Measurements from ENCODE around the gene TUBB6.

The TUBB6 gene

GRCh38 chr18:12283256-12283655, 24.8 kb upstream of the TUBB6 start:
- no peak for TF ChIP-seq CTCF (IDR thresholded peaks at IDR 0.05; ENCODE audit: low read depth, low read length, missing control alignments)
- no peak overlapping the region for H3K4me3 ChIP-seq (ENCODE audit: low read depth, low read length)
- DNase-seq (ENCODE audit: low read depth): no peak

- TF ChIP-seq CTCF (IDR thresholded peaks at IDR 0.05; ENCODE audit: low read depth, low read length, missing control alignments): no peak
- no peak overlapping the region for H3K4me3 ChIP-seq (ENCODE audit: low read depth, low read length)
- no peak for DNase-seq (ENCODE audit: low read depth)
Observed at GRCh38 chr18:12283666-12284065, 24.4 kb upstream of the TUBB6 start.

GRCh38 chr18:12287131-12287681, 20.8 kb upstream of the TUBB6 start:
- no peak overlapping the region for H3K4me3 ChIP-seq (ENCODE audit: low read depth, low read length)
- no peak for TF ChIP-seq CTCF (IDR thresholded peaks at IDR 0.05; ENCODE audit: low read depth, low read length, missing control alignments)
- DNase-seq (ENCODE audit: low read depth): no peak

GRCh38 chr18:12287684-12288402, 20.2 kb upstream of the TUBB6 start:
- no peak for DNase-seq (ENCODE audit: low read depth)
- H3K4me3 ChIP-seq (ENCODE audit: low read depth, low read length): no peak overlapping the region

GRCh38 chr18:12288403-12288755, 19.7 kb upstream of the TUBB6 start:
- no peak for DNase-seq (ENCODE audit: low read depth)
- TF ChIP-seq CTCF (IDR thresholded peaks at IDR 0.05; ENCODE audit: low read depth, low read length, missing control alignments): no peak
- H3K4me3 ChIP-seq (ENCODE audit: low read depth, low read length): no peak overlapping the region

More at GRCh38 chr18:12287684-12288402, 20.2 kb upstream of the TUBB6 start:
- no peak for TF ChIP-seq CTCF (IDR thresholded peaks at IDR 0.05; ENCODE audit: low read depth, low read length, missing control alignments)

GRCh38 chr18:12290086-12290485, 18.0 kb upstream of the TUBB6 start:
- no peak for DNase-seq (ENCODE audit: low read depth)
- no peak overlapping the region for H3K4me3 ChIP-seq (ENCODE audit: low read depth, low read length)
- TF ChIP-seq CTCF (IDR thresholded peaks at IDR 0.05; ENCODE audit: low read depth, low read length, missing control alignments): no peak

GRCh38 chr18:12291161-12291560, 16.9 kb upstream of the TUBB6 start:
- no peak overlapping the region for H3K4me3 ChIP-seq (ENCODE audit: low read depth, low read length)
- DNase-seq (ENCODE audit: low read depth): no peak

More at GRCh38 chr18:12291161-12291560, 16.9 kb upstream of the TUBB6 start:
- no peak for TF ChIP-seq CTCF (IDR thresholded peaks at IDR 0.05; ENCODE audit: low read depth, low read length, missing control alignments)

Measured in GM12864 (cell line).